ENCODE results near the gene SLC27A5.
"Not testable (repeated sequence)": the region's sequence is repeated elsewhere in the genome, so short reads cannot be mapped to it uniquely, and the experiment has no call there.

Gene SLC27A5

GRCh38 chr19:58473775-58474174 lies 38.0 kb downstream of the SLC27A5 start:
- TF ChIP-seq CTCF (IDR thresholded peaks at IDR 0.05; ENCODE audit: low read depth, low read length), result no peak
- Histone ChIP-seq H3K36me3 (peaks cover 27% of the 10 kb centered on the region), H3K27me3 (no peaks in the 10 kb centered on the region), H3K9me3 (no peaks in the 10 kb centered on the region), H3K4me3 (ENCODE audit: low read depth, low read length) (no peak overlapping the region), H3K4me1 (no peaks in the 10 kb centered on the region; the same call in 1 of the 2 replicates)
- DNase-seq, result no peak

DNA sequence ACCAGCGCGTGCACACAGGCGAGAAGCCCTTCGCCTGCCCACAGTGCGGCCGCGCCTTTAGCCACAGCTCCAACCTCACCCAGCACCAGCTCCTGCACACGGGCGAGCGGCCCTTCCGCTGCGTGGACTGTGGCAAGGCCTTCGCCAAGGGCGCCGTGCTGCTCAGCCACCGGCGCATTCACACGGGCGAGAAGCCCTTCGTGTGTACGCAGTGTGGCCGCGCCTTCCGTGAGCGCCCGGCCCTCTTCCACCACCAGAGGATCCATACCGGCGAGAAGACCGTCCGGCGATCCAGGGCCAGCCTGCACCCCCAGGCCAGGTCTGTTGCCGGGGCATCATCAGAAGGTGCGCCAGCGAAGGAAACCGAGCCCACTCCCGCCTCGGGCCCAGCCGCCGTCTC lies 40.1 kb downstream of the SLC27A5 start:
- DNase-seq, result no peak

GRCh38 chr19:58470837-58471543 lies 40.8 kb downstream of the SLC27A5 start:
- not testable (repeated sequence) for H3K9me3 ChIP-seq; H3K4me3 ChIP-seq (ENCODE audit: low read depth, low read length); H3K4me1 ChIP-seq; H3K27me3 ChIP-seq; DNase-seq
- peaks cover 27% of the 10 kb centered on the region for H3K36me3 ChIP-seq

More for the DNA sequence above, 40.1 kb downstream of the SLC27A5 start:
- TF ChIP-seq CTCF (IDR thresholded peaks at IDR 0.05; ENCODE audit: low read depth, low read length), result no peak
- Histone ChIP-seq H3K27me3 (no peaks in the 10 kb centered on the region), H3K9me3 (no peaks in the 10 kb centered on the region), H3K4me3 (ENCODE audit: low read depth, low read length) (no peak overlapping the region), H3K4me1 (no peaks in the 10 kb centered on the region), H3K36me3 (peaks cover 27% of the 10 kb centered on the region)

- TF ChIP-seq CTCF (IDR thresholded peaks at IDR 0.05; ENCODE audit: low read depth, low read length), result no peak
- H3K9me3 ChIP-seq, result no peaks in the 10 kb centered on the region
- H3K4me3 ChIP-seq (ENCODE audit: low read depth, low read length), result no peak overlapping the region
- H3K27me3 ChIP-seq, result no peaks in the 10 kb centered on the region
- no peak for DNase-seq
- no peaks in the 10 kb centered on the region for H3K4me1 ChIP-seq
- H3K36me3 ChIP-seq, result peaks cover 27% of the 10 kb centered on the region
Measured at GRCh38 chr19:58469241-58470013, 42.4 kb downstream of the SLC27A5 start.

DNA sequence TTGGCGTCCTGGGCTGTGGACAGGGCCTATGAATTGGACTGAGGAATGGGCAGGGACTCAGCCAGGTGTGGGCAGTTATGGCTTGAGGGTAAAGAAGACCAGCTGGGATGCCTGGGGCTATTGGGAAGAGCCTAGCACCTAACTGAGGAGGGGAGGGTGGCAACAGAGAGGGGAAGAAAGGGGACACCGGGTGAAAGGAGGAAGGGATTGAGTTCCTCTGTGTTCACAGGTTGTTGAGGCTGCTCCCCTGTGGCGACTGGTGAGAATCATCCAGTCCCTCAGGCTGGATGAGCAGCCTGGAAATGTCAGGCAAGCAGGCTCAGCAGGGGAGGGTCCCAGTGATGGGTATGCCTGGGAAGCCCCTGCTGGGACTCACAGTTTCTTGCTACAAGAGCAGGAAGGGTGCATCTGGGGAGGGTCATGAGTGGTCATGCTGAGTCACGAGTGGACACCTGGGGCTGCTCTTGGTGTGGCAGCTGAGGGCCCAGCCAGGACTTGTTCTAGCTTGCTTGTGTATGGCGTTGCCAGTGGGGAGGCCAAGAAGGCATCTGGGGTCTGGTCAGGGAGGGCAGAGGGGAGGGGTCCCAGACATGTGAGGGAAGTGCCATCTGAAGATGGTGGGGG lies 43.5 kb downstream of the SLC27A5 start:
- peak overlapping the region; percentile 85 for H3K4me3 ChIP-seq (ENCODE audit: low read depth, low read length)
- H3K9me3 ChIP-seq, result no peaks in the 10 kb centered on the region
- no peak for TF ChIP-seq CTCF (IDR thresholded peaks at IDR 0.05; ENCODE audit: low read depth, low read length)
- peaks cover 23% of the 10 kb centered on the region for H3K36me3 ChIP-seq
- no peaks in the 10 kb centered on the region for H3K4me1 ChIP-seq
- H3K27me3 ChIP-seq, result no peaks in the 10 kb centered on the region
- no peak for DNase-seq

- Histone ChIP-seq H3K27me3 (no peaks in the 10 kb centered on the region), H3K36me3 (peaks cover 14% of the 10 kb centered on the region), H3K4me3 (ENCODE audit: low read depth, low read length) (peak within 1 kb of the TSS; percentile 85), H3K4me1 (no peaks in the 10 kb centered on the region), H3K9me3 (no peaks in the 10 kb centered on the region)
- DNase-seq, result peak; percentile 99
- TF ChIP-seq CTCF (IDR thresholded peaks at IDR 0.05; ENCODE audit: low read depth, low read length), result no peak
Measured at GRCh38 chr19:58466760-58467589, 44.8 kb downstream of the SLC27A5 start, which contains the start of gene ZNF324. ZNF324 (plus strand) TSS chr19:58467080; CDS start chr19:58469186, 2,106 bp downstream.

Measured in BE2C (cell line).